BE2C (cell line): Measurements from ENCODE around the gene TENM4.
"Not testable (repeated sequence)": the region's sequence is repeated elsewhere in the genome, so short reads cannot be mapped to it uniquely, and the experiment has no call there.

Experiments used
- DNase-seq: peaks from one replicate; pipeline ENCODE4 v3.0.0-alpha.2; 2020
- H3K27me3 ChIP-seq: fragments of 250-450 bp; sonication (Bioruptor Pico); 2 replicates; pipeline ENCODE4 v1.5.1; 2020; ENCODE audit warnings: mild to moderate bottlenecking
- H3K36me3 ChIP-seq: fragments of 250-450 bp; sonication (Bioruptor Pico); 2 replicates; pipeline ENCODE4 v1.5.1; 2020; ENCODE audit warnings: mild to moderate bottlenecking
- H3K4me1 ChIP-seq: fragments of 250-450 bp; sonication (Bioruptor Pico); 2 replicates; pipeline ENCODE4 v1.5.1; 2020
- H3K4me3 ChIP-seq: 2 replicates; pipeline ENCODE4 v1.5.1; 2011; ENCODE audit warnings: low read depth, low read length
- H3K9me3 ChIP-seq: fragments of 250-450 bp; sonication (Bioruptor Pico); 2 replicates; pipeline ENCODE4 v1.5.1; 2020
- TF ChIP-seq, protein P1 (sequence below): IDR thresholded peaks from 2 replicates; pipeline ENCODE4 v1.5.1; 2012; ENCODE audit warnings: mild to moderate bottlenecking, low read depth, low read length

Gene TENM4

DNA sequence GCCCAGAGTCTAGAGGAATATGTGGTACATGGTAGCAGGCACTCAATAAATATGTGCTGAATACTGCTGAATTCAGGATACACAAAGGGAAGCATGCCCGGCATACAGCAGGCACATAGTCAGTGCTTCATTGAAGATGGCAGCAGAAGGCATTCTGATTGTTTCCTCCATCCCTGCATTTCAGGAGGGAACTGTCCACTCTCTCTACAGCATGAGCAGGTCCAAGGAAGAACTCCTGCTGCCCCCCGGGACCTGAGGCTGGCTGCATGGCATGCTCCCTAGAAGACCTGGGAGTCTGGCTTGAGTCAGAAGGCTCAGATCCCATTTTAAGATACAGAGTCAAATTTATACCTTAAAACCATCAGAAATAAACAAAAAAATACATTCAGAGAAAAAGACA is 546.8 kb downstream of the TENM4 start:
- Histone ChIP-seq H3K4me3 (no peak overlapping the region), H3K9me3 (no peaks in the 10 kb centered on the region), H3K27me3 (no peaks in the 10 kb centered on the region), H3K36me3 (peaks cover 35% of the 10 kb centered on the region), H3K4me1 (peaks cover 10% of the 10 kb centered on the region; the same call in 1 of the 2 replicates)
- TF ChIP-seq, protein P1, sequence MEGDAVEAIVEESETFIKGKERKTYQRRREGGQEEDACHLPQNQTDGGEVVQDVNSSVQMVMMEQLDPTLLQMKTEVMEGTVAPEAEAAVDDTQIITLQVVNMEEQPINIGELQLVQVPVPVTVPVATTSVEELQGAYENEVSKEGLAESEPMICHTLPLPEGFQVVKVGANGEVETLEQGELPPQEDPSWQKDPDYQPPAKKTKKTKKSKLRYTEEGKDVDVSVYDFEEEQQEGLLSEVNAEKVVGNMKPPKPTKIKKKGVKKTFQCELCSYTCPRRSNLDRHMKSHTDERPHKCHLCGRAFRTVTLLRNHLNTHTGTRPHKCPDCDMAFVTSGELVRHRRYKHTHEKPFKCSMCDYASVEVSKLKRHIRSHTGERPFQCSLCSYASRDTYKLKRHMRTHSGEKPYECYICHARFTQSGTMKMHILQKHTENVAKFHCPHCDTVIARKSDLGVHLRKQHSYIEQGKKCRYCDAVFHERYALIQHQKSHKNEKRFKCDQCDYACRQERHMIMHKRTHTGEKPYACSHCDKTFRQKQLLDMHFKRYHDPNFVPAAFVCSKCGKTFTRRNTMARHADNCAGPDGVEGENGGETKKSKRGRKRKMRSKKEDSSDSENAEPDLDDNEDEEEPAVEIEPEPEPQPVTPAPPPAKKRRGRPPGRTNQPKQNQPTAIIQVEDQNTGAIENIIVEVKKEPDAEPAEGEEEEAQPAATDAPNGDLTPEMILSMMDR = no peak
- DNase-seq = peak; percentile 23

DNA sequence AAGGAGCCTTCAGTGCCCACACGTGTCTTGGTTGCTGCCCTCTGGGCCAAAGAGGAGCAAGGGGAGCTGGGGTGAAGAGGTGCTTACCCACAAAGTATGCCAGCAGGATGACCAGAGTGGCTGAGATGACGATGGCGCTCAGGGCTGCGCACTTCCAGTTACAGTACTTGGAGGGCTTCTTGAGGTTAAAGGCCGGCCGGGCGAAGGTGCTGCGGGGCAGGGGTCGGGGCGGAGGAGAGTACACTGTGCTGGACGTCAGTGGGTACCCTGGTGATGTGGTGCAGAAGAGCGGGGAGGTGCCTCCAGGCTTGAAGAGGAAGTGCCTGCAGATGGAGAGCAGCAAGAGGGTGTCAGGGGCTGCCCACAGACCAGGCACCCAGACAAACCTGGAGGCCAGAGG is 551.1 kb downstream of the TENM4 start:
- no peak overlapping the region for H3K4me3 ChIP-seq
- peaks cover 25% of the 10 kb centered on the region for H3K4me1 ChIP-seq
- TF ChIP-seq, protein P1 = no peak
- no peaks in the 10 kb centered on the region for H3K9me3 ChIP-seq
- peaks cover 64% of the 10 kb centered on the region for H3K36me3 ChIP-seq
- no peak for DNase-seq
- no peaks in the 10 kb centered on the region for H3K27me3 ChIP-seq

DNA sequence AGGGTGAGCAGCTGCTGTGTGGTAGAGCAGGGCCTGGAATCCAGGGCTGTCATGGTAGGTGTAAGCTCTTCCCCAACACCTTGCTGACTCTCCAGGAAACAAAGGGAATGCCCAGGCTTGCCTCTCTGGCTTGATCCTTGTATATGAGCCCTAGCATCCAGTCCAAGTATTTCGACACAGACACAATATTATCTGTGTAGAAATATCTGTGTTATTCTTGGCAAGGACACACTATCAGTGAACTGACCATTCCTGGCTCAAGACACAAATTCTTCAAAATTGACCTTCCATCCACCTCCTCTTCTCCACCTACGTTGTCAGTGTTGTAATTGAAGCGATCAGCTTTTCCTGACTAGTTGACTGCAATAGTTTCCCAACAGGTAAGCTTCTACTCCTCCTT is 554.2 kb downstream of the TENM4 start:
- Histone ChIP-seq H3K36me3 (peaks cover 82% of the 10 kb centered on the region), H3K4me1 (peaks cover 15% of the 10 kb centered on the region), H3K27me3 (no peaks in the 10 kb centered on the region), H3K9me3 (no peaks in the 10 kb centered on the region), H3K4me3 (no peak overlapping the region)
- no peak for DNase-seq
- TF ChIP-seq, protein P1 = no peak

DNA sequence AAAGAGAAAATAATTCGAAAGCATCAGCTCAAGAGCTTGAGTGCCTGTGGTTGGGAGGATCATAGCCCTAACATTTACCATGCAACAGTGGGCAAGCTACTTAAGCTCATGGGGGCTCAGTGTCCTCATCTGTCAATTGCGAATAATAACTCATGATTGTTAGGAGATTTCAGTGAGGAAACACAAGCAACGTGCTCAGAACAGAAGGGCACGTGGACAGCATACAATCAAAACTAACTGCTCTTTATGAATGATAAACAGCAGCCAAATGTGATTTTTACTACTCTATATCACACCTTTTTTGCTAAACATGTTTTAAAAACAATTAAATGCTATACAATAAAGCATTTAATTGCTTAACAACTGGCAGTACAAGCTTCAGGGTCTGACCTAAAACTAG is 556.1 kb downstream of the TENM4 start:
- no peaks in the 10 kb centered on the region for H3K9me3 ChIP-seq
- H3K27me3 ChIP-seq = no peaks in the 10 kb centered on the region
- peaks cover 15% of the 10 kb centered on the region for H3K4me1 ChIP-seq
- no peak for DNase-seq
- H3K4me3 ChIP-seq = no peak overlapping the region
- TF ChIP-seq, protein P1 = no peak
- H3K36me3 ChIP-seq = peaks cover 83% of the 10 kb centered on the region

DNA sequence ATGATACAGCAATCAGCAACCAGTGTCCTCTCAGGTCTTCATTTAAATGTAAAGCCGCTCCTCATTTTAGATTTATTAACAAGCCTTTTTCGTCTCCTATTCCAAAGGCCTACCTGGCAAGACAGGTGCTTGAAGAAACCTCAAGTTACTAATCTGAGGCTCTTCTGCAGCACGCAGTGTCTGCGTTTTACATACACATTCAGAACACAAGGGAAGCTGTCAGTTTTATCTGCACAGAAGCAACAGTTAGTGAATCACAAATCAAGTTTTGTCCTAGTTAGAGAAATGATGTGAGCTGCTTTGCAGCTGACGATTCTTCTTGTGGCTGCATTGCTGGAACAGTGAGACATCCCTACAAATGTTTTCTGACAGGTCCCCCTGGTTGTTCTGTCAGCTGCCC is 557.3 kb downstream of the TENM4 start:
- no peaks in the 10 kb centered on the region for H3K27me3 ChIP-seq
- H3K4me1 ChIP-seq = peaks cover 15% of the 10 kb centered on the region
- peaks cover 71% of the 10 kb centered on the region for H3K36me3 ChIP-seq
- no peak for DNase-seq
- TF ChIP-seq, protein P1 = no peak
- H3K4me3 ChIP-seq = no peak overlapping the region
- no peaks in the 10 kb centered on the region for H3K9me3 ChIP-seq

DNA sequence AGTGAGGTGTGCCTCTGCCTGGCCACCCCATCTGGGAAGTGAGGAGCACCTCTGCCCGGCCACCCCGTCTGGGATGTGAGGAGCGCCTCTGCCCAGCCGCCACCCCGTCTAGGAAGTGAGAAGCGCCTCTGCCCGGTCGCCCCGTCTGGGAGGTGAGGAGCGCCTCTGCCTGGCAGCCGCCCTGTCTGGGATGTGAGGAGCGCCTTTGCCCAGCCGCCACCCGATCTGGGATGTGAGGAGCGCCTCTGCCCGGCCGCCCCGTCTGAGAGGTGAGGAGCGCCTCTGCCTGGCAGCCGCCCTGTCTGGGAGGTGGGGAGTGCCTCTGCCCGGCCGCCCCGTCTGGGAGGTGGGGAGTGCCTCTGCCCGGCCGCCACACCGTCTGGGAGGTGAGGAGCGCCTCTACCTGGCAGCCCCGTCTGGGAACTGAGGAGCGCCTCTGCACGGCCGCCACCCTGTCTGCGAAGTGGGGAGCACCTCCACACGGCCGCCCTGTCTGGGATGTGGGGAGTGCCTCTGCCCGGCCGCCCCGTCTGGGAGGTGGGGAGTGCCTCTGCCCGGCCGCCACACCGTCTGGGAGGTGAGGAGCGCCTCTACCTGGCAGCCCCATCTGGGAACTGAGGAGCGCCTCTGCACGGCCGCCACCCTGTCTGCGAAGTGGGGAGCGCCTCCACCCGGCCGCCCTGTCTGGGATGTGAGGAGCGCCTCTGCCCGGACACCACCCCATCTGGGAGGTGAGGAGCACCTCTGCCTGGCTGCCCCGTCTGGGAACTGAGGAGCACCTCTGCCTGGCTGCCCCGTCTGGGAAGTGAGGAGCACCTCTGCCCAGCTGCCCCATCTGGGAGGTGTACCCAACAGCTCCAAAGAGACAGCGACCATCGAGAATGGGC is 561.5 kb downstream of the TENM4 start:
- not testable (repeated sequence) for H3K4me3 ChIP-seq, DNase-seq, H3K27me3 ChIP-seq, H3K9me3 ChIP-seq, H3K4me1 ChIP-seq
- peaks cover 63% of the 10 kb centered on the region for H3K36me3 ChIP-seq
